Subcutaneous abdominal adipose tissue (tissue), 5 donors: ENCODE data around the gene LSM12.
"Not testable (repeated sequence)": the region's sequence is repeated elsewhere in the genome, so short reads cannot be mapped to it uniquely, and the experiment has no call there.

Source experiments
- H3K27ac ChIP-seq: one replicate; pipeline ENCODE4 v1.7.0; 2013; ENCODE audit warnings: low read depth, mild to moderate bottlenecking, inconsistent platforms, low read length, moderate library complexity
- H3K27me3 ChIP-seq, 5 donors: one replicate each; pipeline ENCODE4 v1.7.0; 2013; ENCODE audit warnings: low read length in 5 of 5, inconsistent platforms in 1 of 5; ENCODE audit not compliant: control insufficient read depth in 5 of 5, insufficient read depth in 4 of 5
- H3K36me3 ChIP-seq, 5 donors: one replicate each; pipeline ENCODE4 v1.7.0; 2013; ENCODE audit warnings: low read length in 5 of 5; ENCODE audit not compliant: control insufficient read depth in 5 of 5, insufficient read depth in 5 of 5
- H3K4me1 ChIP-seq, 5 donors: one replicate each; pipeline ENCODE4 v1.7.0; 2013; ENCODE audit warnings: low read length in 5 of 5, mild to moderate bottlenecking in 3 of 5, moderate library complexity in 1 of 5; ENCODE audit not compliant: control insufficient read depth in 5 of 5, insufficient read depth in 5 of 5
- H3K4me3 ChIP-seq, 5 donors: one replicate each; pipeline ENCODE4 v1.7.0; 2013; ENCODE audit warnings: low read length in 5 of 5, low read depth in 1 of 5
- H3K9ac ChIP-seq, 5 donors: one replicate each; pipeline ENCODE4 v1.7.0; 2013; ENCODE audit warnings: low read length in 5 of 5, mild to moderate bottlenecking in 4 of 5, moderate library complexity in 3 of 5
- H3K9me3 ChIP-seq, 5 donors: one replicate each; pipeline ENCODE4 v1.7.0; 2013; ENCODE audit warnings: low read length in 5 of 5; ENCODE audit not compliant: control insufficient read depth in 5 of 5
- donor health status: healthy.
- donor health status: healthy.
- donor health status: healthy.
- donor health status: healthy.
- donor health status: healthy.

Gene LSM12

DNA sequence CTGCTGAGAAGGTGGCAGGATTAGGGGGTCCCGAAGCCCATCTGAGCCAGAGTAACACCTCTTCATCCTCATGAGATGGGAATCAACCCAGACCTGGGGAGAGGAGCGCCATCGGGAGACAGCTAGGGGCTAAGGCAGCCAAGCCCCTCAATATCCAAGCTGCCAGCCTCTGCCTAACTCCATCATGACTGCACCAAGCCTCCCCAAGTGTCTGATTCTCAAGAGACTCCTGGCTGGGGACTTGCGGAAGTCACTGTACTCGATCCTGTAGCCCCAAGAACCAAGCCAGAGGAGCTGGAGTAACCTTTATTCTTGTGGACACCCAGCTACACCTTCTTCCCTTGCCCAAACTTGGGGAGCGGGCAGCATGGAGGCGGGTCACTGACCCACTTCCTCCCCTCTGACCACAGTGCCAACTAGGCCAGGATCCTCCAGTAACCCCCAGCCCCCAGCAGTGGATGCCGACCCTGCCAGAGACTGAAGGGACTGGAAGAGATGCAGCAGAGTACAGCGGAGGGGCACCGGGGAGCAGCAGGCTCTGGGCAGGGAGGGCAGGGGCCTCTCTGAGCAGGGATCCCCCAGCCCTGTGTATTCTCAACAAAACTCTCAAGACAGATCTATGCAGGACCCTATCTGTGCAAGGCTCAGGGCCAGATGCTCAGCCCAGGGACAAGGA lies 43.7 kb upstream of the LSM12 start:
- Histone ChIP-seq H3K9me3 (no peaks in the 10 kb centered on the region), H3K27ac (peak overlapping the region; percentile 67), H3K9ac (peak overlapping the region; percentile 16 to 79 (median 63)), H3K4me1 (peaks cover 36 to 82% (median 77%) of the 10 kb centered on the region in 5 donors), H3K27me3 (no peaks in the 10 kb centered on the region), H3K4me3 (peak overlapping the region; percentile 4 to 67 (median 54)), H3K36me3 (peaks cover 0 to 28% (median 12%) of the 10 kb centered on the region in 5 donors)

- peaks cover 34 to 73% (median 68%) of the 10 kb centered on the region in 5 donors for H3K4me1 ChIP-seq
- peak overlapping the region; percentile 37 for H3K27ac ChIP-seq
- H3K9ac ChIP-seq = peak overlapping the region in 3 of 5 donors; percentile 59 to 79 (median 63)
- H3K4me3 ChIP-seq = no peak overlapping the region
- H3K36me3 ChIP-seq = peaks cover 0 to 28% (median 13%) of the 10 kb centered on the region in 5 donors
- H3K27me3 ChIP-seq = no peaks in the 10 kb centered on the region
- H3K9me3 ChIP-seq = no peaks in the 10 kb centered on the region
These were observed 42.8 kb upstream of the LSM12 start for GRCh38 chr17:44109312-44109630.

DNA sequence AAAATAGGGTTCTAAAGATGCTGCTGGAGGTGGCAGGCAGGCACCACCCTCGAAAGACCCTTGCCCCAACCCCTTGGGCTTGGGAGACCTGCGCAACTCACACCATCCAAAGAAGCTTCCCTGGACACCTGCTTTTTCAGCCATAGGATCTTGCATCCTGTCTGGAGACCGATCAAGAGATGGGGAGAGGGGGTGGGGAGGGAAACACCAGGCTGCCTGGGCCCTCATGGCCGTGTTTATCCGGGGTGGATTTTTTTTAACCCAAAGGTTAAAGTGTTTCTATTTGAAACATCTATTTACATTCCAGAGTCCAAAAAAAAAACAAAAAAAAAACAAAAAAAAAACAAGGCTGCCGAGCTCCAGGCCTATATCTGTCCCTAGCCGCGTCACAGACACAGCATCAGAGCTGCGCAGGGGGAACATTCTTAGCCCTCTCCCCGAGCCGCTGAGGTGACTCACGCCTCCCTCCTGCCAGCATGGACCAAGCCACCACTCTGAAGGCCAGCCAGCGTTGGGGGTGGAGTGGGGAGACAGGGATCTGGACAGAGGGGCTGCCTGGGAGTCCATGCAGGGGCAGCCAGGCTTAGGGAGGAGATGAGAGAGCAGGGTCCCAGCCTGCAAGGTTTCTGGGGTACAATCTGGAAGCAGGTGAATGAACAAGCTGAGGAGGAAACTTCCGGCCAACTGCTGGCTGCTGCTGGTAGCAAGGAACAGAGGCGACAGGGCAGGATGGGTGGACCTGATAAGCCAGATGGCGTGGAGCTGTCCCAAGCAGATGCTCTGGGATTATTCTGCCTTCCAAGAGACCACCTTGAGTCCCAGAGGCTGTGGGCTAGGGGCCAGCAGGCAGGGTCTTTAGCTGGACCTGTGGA lies 42.2 kb upstream of the LSM12 start:
- H3K27ac ChIP-seq = peak overlapping the region; percentile 57
- peak overlapping the region in 1 of 5 donors; percentile 15 for H3K4me3 ChIP-seq
- H3K9me3 ChIP-seq = no peaks in the 10 kb centered on the region
- no peaks in the 10 kb centered on the region for H3K27me3 ChIP-seq
- peaks cover 0 to 23% (median 11%) of the 10 kb centered on the region in 5 donors for H3K36me3 ChIP-seq
- H3K9ac ChIP-seq = peak overlapping the region in 3 of 5 donors; percentile 39 to 59 (median 52)
- H3K4me1 ChIP-seq = peaks cover 30 to 67% (median 62%) of the 10 kb centered on the region in 5 donors

GRCh38 chr17:44106801-44107200 lies 40.3 kb upstream of the LSM12 start:
- Histone ChIP-seq H3K27me3 (no peaks in the 10 kb centered on the region), H3K27ac (no peak overlapping the region), H3K4me1 (peaks cover 26 to 49% (median 43%) of the 10 kb centered on the region in 5 donors), H3K4me3 (no peak overlapping the region), H3K9me3 (no peaks in the 10 kb centered on the region), H3K36me3 (peaks cover 0 to 25% (median 17%) of the 10 kb centered on the region in 5 donors), H3K9ac (no peak overlapping the region)

GRCh38 chr17:44105941-44106340 lies 39.5 kb upstream of the LSM12 start:
- H3K36me3 ChIP-seq = peaks cover 0 to 30% (median 21%) of the 10 kb centered on the region in 5 donors
- H3K4me3 ChIP-seq = no peak overlapping the region
- no peaks in the 10 kb centered on the region for H3K9me3 ChIP-seq
- no peaks in the 10 kb centered on the region for H3K27me3 ChIP-seq
- peaks cover 22 to 40% (median 35%) of the 10 kb centered on the region in 5 donors for H3K4me1 ChIP-seq
- H3K27ac ChIP-seq = no peak overlapping the region
- no peak overlapping the region for H3K9ac ChIP-seq

DNA sequence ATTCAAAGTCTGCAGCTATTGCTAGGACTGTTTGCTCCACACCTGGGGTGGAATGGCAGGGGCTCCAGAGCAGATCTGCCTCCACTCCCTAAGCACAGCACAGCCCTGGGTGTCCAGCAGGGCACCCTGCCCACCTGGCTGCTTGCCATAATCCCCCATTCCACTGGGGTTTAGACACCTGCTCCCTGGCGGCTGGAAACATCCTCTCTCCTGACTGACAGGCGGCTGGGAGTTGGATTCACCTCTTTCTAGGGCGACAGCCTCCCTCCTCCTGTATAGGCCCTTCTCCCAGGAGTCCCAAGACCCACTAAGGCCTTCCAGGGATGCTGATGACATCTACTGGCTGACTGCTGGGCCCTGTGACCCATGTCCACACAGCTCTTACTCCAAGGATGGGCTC lies 39.0 kb upstream of the LSM12 start:
- no peaks in the 10 kb centered on the region for H3K9me3 ChIP-seq
- peaks cover 0 to 30% (median 21%) of the 10 kb centered on the region in 5 donors for H3K36me3 ChIP-seq
- H3K4me3 ChIP-seq = no peak overlapping the region
- H3K27ac ChIP-seq = no peak overlapping the region
- no peaks in the 10 kb centered on the region for H3K27me3 ChIP-seq
- H3K9ac ChIP-seq = no peak overlapping the region
- peaks cover 18 to 36% (median 30%) of the 10 kb centered on the region in 5 donors for H3K4me1 ChIP-seq

DNA sequence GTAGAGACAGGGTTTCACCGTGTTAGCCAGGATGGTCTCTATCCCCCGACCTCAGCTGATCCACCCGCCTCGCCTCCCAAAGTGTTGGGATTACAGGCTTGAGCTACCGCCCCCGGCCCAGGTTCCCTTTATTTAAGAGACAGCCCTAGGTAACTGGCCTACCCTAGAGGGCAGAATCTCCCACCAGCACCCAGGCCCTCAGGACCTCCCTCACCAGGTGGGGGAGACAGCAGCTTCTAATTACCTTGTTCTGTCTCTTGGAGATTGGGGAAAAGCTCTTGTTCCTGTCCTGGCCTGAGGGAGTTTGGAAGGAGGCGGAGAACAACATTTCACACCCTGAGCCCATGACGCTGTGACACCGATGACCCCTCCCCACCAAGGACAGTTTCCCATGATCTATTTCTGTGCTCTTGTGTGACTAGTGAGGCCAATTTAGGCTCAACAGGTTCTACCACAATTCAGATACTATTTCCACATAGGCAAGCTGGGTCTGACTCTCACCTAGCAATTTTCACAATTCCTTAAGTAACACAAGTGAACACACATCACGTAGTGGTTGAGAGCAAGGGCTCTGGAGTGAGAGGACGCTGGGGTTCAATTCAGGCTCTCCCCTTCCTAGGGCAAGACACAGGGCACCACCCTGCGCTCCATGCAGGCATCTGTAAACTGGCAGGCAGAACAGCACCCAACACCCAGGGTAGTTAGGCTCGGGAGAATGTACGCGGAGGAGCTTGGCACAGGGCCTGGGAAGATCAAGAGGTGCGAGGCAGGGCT lies 36.6 kb upstream of the LSM12 start:
- Histone ChIP-seq H3K27me3 (no peaks in the 10 kb centered on the region), H3K27ac (no peak overlapping the region), H3K36me3 (peaks cover 0 to 33% (median 18%) of the 10 kb centered on the region in 5 donors), H3K9ac (no peak overlapping the region), H3K9me3 (no peaks in the 10 kb centered on the region), H3K4me3 (no peak overlapping the region), H3K4me1 (peaks cover 3 to 17% (median 11%) of the 10 kb centered on the region in 5 donors)

DNA sequence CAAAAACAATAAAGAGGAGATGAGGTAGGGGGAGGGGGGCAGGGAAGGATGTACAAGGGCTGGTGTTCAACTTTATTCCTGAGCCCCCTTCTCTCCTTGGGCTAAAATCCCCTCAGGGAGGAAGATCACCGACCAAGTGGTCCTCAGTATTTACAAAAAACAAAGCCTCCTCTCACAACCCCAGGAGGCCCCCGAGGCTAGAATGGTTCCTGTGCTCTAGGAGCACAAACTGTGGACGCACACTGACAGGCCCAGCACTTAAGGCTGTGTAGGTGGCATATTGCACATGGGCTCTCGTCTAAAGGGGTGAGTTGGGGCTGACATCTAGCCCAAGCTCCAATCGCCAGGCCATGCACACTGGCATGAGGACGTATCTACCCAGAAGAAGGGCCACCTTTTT lies 35.4 kb upstream of the LSM12 start:
- not testable (repeated sequence) for H3K9ac ChIP-seq, H3K9me3 ChIP-seq, H3K27ac ChIP-seq, H3K27me3 ChIP-seq, H3K4me3 ChIP-seq
- Histone ChIP-seq H3K4me1 (peaks cover 0 to 23% (median 17%) of the 10 kb centered on the region in 5 donors), H3K36me3 (peaks cover 0 to 33% (median 15%) of the 10 kb centered on the region in 5 donors)

- Histone ChIP-seq H3K9ac (no peak overlapping the region), H3K27ac (peak overlapping the region; percentile 41), H3K36me3 (peaks cover 0 to 26% (median 15%) of the 10 kb centered on the region in 5 donors), H3K4me1 (peaks cover 8 to 40% (median 32%) of the 10 kb centered on the region in 5 donors), H3K27me3 (no peaks in the 10 kb centered on the region), H3K9me3 (no peaks in the 10 kb centered on the region), H3K4me3 (no peak overlapping the region)
These were observed 30.9 kb upstream of the LSM12 start for GRCh38 chr17:44097110-44097958.
